ENCODE data around the gene KRT2. TPM values are rescaled to one million over a fixed set of nuclear protein-coding genes. Genes with fewer than 3 reads are reported as not detected.

The KRT2 gene
- total RNA-seq, 1 experiment from 2014 or later, result not detected

- intact Hi-C loops (cut with micrococcal nuclease; ENCODE audit: unreplicated experiment), result no loop called here
Observed at GRCh38 chr12:52622349-52622748, 29.7 kb downstream of the KRT2 start.

GRCh38 chr12:52618866-52619265 lies 33.1 kb downstream of the KRT2 start:
- CTCF ChIA-PET, result no interaction called here
- Histone ChIP-seq H3K27ac (no peak overlapping the region), H3K4me2 (no peak overlapping the region), H4K20me1 (ENCODE audit: insufficient read depth) (no peaks in the 10 kb centered on the region), H3K9me2 (ENCODE audit: insufficient read depth) (no peaks in the 10 kb centered on the region), H3K9me3 (ENCODE audit: insufficient read depth, low read depth) (no peaks in the 10 kb centered on the region), H2AFZ (no peak overlapping the region), H3F3A (ENCODE audit: insufficient read depth, low read depth) (no peaks in the 10 kb centered on the region), H3K36me3 (ENCODE audit: low read depth) (no peaks in the 10 kb centered on the region), H3K27me3 (ENCODE audit: insufficient read depth, low read depth) (no peaks in the 10 kb centered on the region; the same call in 1 of the 2 replicates), H3K4me1 (replicated peaks; ENCODE audit: insufficient read depth) (no peaks in the 10 kb centered on the region), H3K79me2 (ENCODE audit: low read depth) (no peaks in the 10 kb centered on the region), H3K4me3 (no peak overlapping the region)
- POLR2A ChIA-PET (ENCODE audit: unreplicated experiment), result no interaction called here
- DNase-seq, result no peak
- BruUV-seq (replicated peaks), result no TSS peak
- TF ChIP-seq EZH2 (IDR thresholded peaks at IDR 0.05; ENCODE audit: low read depth) (no peak), CTCF (conservative IDR thresholded peaks at IDR 0.05) (no peak)
- intact Hi-C loops (cut with micrococcal nuclease; ENCODE audit: unreplicated experiment), result no loop called here

More at GRCh38 chr12:52622349-52622748, 29.7 kb downstream of the KRT2 start:
- Histone ChIP-seq H3K9me2 (ENCODE audit: insufficient read depth) (no peaks in the 10 kb centered on the region), H3K36me3 (ENCODE audit: low read depth) (no peaks in the 10 kb centered on the region), H3K4me3 (no peak overlapping the region), H3K27me3 (ENCODE audit: insufficient read depth, low read depth) (no peaks in the 10 kb centered on the region), H3F3A (ENCODE audit: insufficient read depth, low read depth) (no peaks in the 10 kb centered on the region), H3K27ac (no peak overlapping the region), H3K79me2 (ENCODE audit: low read depth) (no peaks in the 10 kb centered on the region), H2AFZ (no peak overlapping the region), H4K20me1 (ENCODE audit: insufficient read depth) (no peaks in the 10 kb centered on the region), H3K9me3 (ENCODE audit: insufficient read depth, low read depth) (no peaks in the 10 kb centered on the region), H3K4me1 (replicated peaks; ENCODE audit: insufficient read depth) (no peaks in the 10 kb centered on the region; the same call in 1 of the 2 replicates), H3K4me2 (no peak overlapping the region)
- ChIA-PET POLR2A (ENCODE audit: unreplicated experiment) (no interaction called here), CTCF (no interaction called here)
- BruUV-seq (replicated peaks), result no TSS peak
- DNase-seq, result no peak
- TF ChIP-seq CTCF (conservative IDR thresholded peaks at IDR 0.05), result no peak
- no peak for TF ChIP-seq EZH2 (IDR thresholded peaks at IDR 0.05; ENCODE audit: low read depth)

GRCh38 chr12:52618216-52618615 lies 33.8 kb downstream of the KRT2 start, which contains the start of gene KRT73:
Gene KRT73 (minus strand): TSS chr12:52618559. CDS start chr12:52618524, 35 bp downstream.
- Histone ChIP-seq H3K79me2 (ENCODE audit: low read depth) (no peaks in the 10 kb centered on the region), H4K20me1 (ENCODE audit: insufficient read depth) (no peaks in the 10 kb centered on the region), H3F3A (ENCODE audit: insufficient read depth, low read depth) (no peaks in the 10 kb centered on the region), H3K27me3 (ENCODE audit: insufficient read depth, low read depth) (no peaks in the 10 kb centered on the region; the same call in 1 of the 2 replicates), H2AFZ (no peak within 1 kb of the TSS), H3K9me2 (ENCODE audit: insufficient read depth) (no peaks in the 10 kb centered on the region), H3K4me3 (no peak within 1 kb of the TSS), H3K9me3 (ENCODE audit: insufficient read depth, low read depth) (no peaks in the 10 kb centered on the region), H3K4me2 (no peak within 1 kb of the TSS), H3K27ac (no peak within 1 kb of the TSS), H3K4me1 (replicated peaks; ENCODE audit: insufficient read depth) (no peaks in the 10 kb centered on the region), H3K36me3 (ENCODE audit: low read depth) (no peaks in the 10 kb centered on the region)
- ChIA-PET POLR2A (ENCODE audit: unreplicated experiment) (no interaction called here), CTCF (no interaction called here)
- intact Hi-C loops (cut with micrococcal nuclease; ENCODE audit: unreplicated experiment), result no loop called here
- BruUV-seq (replicated peaks), result no TSS peak
- TF ChIP-seq CTCF (conservative IDR thresholded peaks at IDR 0.05), result no peak
- TF ChIP-seq EZH2 (IDR thresholded peaks at IDR 0.05; ENCODE audit: low read depth), result no peak
- DNase-seq, result no peak
